IMR-90 (cell line): ENCODE measurements around the gene ZNF484. TPM values are rescaled to one million over a fixed set of nuclear protein-coding genes. Genes with fewer than 3 reads are reported as not detected.
"Not testable (repeated sequence)": the region's sequence is repeated elsewhere in the genome, so short reads cannot be mapped to it uniquely, and the experiment has no call there.

ENCODE experiments used
- ATAC-seq: fragments of 200-7000 bp; cut with Tn5 transposase; 2 replicates; pipeline ENCODE4 v1.9.1; 2020; ENCODE audit warnings: low read depth, mild to moderate bottlenecking, moderate library complexity
- BruUV-seq: library from RNA; stranded (reverse); fragments of 400-500 nt; replicated peaks from 2 replicates; lab custom pipeline; 2021; lab: Mats Ljungman, UMichigan
- CTCF ChIA-PET: fragments of 300-600 bp; formaldehyde crosslinking; extraction: SDS; loops from one replicate; lab custom pipeline; 2021; ENCODE audit warnings: antibody characterized with exemption; lab: Yijun Ruan, JAX
- POLR2A ChIA-PET: fragments of 300-600 bp; sonication (Branson Sonifier 250); formaldehyde crosslinking; loops from one replicate; lab custom pipeline; 2022; ENCODE audit warnings: antibody characterized with exemption; ENCODE audit not compliant: unreplicated experiment; lab: Charles Lee
- DNase-seq: peaks from one replicate; pipeline ENCODE4 v3.0.0; 2013
- H2AFZ ChIP-seq: replicated peaks from 2 replicates; pipeline ENCODE3; 2013; ENCODE audit warnings: low read length, mild to moderate bottlenecking; ENCODE audit not compliant: poor library complexity
- H2AK5ac ChIP-seq: 2 replicates; pipeline ENCODE4 v1.6.1; 2013; ENCODE audit warnings: low read depth, low read length, inconsistent platforms
- H2AK9ac ChIP-seq: replicated peaks from 2 replicates; pipeline ENCODE3; 2013; ENCODE audit warnings: mild to moderate bottlenecking, low read depth, low read length, moderate library complexity; ENCODE audit not compliant: poor library complexity
- H2BK120ac ChIP-seq: 2 replicates; pipeline ENCODE4 v1.6.1; 2013; ENCODE audit warnings: low read depth, low read length, inconsistent platforms
- H2BK15ac ChIP-seq: 3 replicates; pipeline ENCODE4 v1.6.1; 2013; ENCODE audit warnings: low read depth, low read length, inconsistent platforms
- H2BK20ac ChIP-seq: 2 replicates; pipeline ENCODE4 v1.6.1; 2013; ENCODE audit warnings: low read depth, mild to moderate bottlenecking, inconsistent platforms, low read length, moderate library complexity
- H2BK5ac ChIP-seq: 2 replicates; pipeline ENCODE4 v1.6.1; 2013; ENCODE audit warnings: mild to moderate bottlenecking, low read depth, low read length, inconsistent platforms; ENCODE audit not compliant: poor library complexity, severe bottlenecking
- H3K14ac ChIP-seq: replicated peaks from 2 replicates; pipeline ENCODE4 v1.6.1; 2013; ENCODE audit warnings: low read depth, low read length, inconsistent platforms
- H3K18ac ChIP-seq: 2 replicates; pipeline ENCODE4 v1.6.1; 2013; ENCODE audit warnings: low read depth, low read length, control low read depth
- H3K23ac ChIP-seq: 2 replicates; pipeline ENCODE4 v1.6.1; 2013; ENCODE audit warnings: low read depth, low read length, inconsistent platforms
- H3K27ac ChIP-seq: 2 replicates; pipeline ENCODE4 v1.5.1; 2013; ENCODE audit warnings: mild to moderate bottlenecking, control low read depth, low read length; ENCODE audit not compliant: insufficient read depth
- H3K27me3 ChIP-seq: 2 replicates; pipeline ENCODE4 v1.6.1; 2013; ENCODE audit warnings: low read length; ENCODE audit not compliant: control insufficient read depth, insufficient read depth
- H3K36me3 ChIP-seq: 2 replicates; pipeline ENCODE4 v1.6.1; 2013; ENCODE audit warnings: low read length, mixed read lengths; ENCODE audit not compliant: control insufficient read depth, insufficient read depth
- H3K4ac ChIP-seq: 2 replicates; pipeline ENCODE4 v1.6.1; 2013; ENCODE audit warnings: low read depth, low read length, inconsistent platforms
- H3K4me1 ChIP-seq: 2 replicates; pipeline ENCODE4 v1.6.1; 2013; ENCODE audit warnings: low read length, mixed read lengths; ENCODE audit not compliant: control insufficient read depth, insufficient read depth
- H3K4me2 ChIP-seq: 2 replicates; pipeline ENCODE4 v1.6.1; 2013; ENCODE audit warnings: low read depth, mild to moderate bottlenecking, control low read depth, low read length, moderate library complexity
- H3K4me3 ChIP-seq: 2 replicates; pipeline ENCODE4 v1.5.1; 2013; ENCODE audit warnings: low read depth, mild to moderate bottlenecking, control low read depth, low read length, moderate library complexity; ENCODE audit not compliant: insufficient read depth
- H3K56ac ChIP-seq: 2 replicates; pipeline ENCODE4 v1.6.1; 2013; ENCODE audit warnings: low read length, inconsistent platforms; ENCODE audit not compliant: insufficient read depth; ENCODE audit errors: extremely low read depth
- H3K79me1 ChIP-seq, 2 experiments: 2 replicates each; pipeline ENCODE4 v1.6.1; 2013; ENCODE audit warnings: low read length in 2 of 2, inconsistent platforms in 1 of 2, low read depth in 1 of 2
- H3K9ac ChIP-seq: 2 replicates; pipeline ENCODE4 v1.6.1; 2013; ENCODE audit warnings: low read depth, low read length, control low read depth
- H3K9me1 ChIP-seq: 2 replicates; pipeline ENCODE4 v1.6.1; 2013; ENCODE audit warnings: low read length, inconsistent platforms; ENCODE audit not compliant: insufficient read depth
- H3K9me3 ChIP-seq: 2 replicates; pipeline ENCODE4 v1.6.1; 2013; ENCODE audit warnings: low read length; ENCODE audit not compliant: control insufficient read depth, insufficient read depth
- H4K20me1 ChIP-seq: 2 replicates; pipeline ENCODE4 v1.6.1; 2013; ENCODE audit warnings: low read length, inconsistent platforms; ENCODE audit not compliant: insufficient read depth
- H4K5ac ChIP-seq: 2 replicates; pipeline ENCODE4 v1.6.1; 2013; ENCODE audit warnings: mild to moderate bottlenecking, low read depth, low read length, control low read depth
- H4K8ac ChIP-seq, 2 experiments: 2 replicates each; pipeline ENCODE4 v1.6.1; 2013; ENCODE audit warnings: low read depth in 2 of 2, low read length in 2 of 2, control low read depth in 1 of 2, inconsistent platforms in 1 of 2
- H4K91ac ChIP-seq: 2 replicates; pipeline ENCODE4 v1.6.1; 2013; ENCODE audit warnings: low read depth, low read length, inconsistent platforms; ENCODE audit not compliant: insufficient read depth
- FOS ChIP-seq: fragments of 150-350 bp; IDR thresholded peaks from 2 replicates; pipeline ENCODE4 v1.6.1; 2016; ENCODE audit warnings: low read depth, low read length
- MAZ ChIP-seq: IDR thresholded peaks from 2 replicates; pipeline ENCODE4 v1.6.1; 2012; ENCODE audit warnings: low read depth, mild to moderate bottlenecking, low read length, improper control_type of control experiment, moderate library complexity, borderline replicate concordance
- SMC3 ChIP-seq: fragments of 150-350 bp; IDR thresholded peaks from 2 replicates; pipeline ENCODE4 v1.6.1; 2016; ENCODE audit warnings: low read depth, mild to moderate bottlenecking, antibody characterized with exemption, low read length, moderate library complexity
- WGBS, 2 experiments: methylation state at CpG; one replicate each; pipeline versions ENCODE4 v1.1.5 to v1.1.7; 2013; ENCODE audit warnings: missing lambda C conversion rate in 2 of 2; ENCODE audit not compliant: insufficient read length in 1 of 2; ENCODE audit errors: extremely low coverage in 2 of 2; 5-methylcytosine and 5-hydroxymethylcytosine counted together
- dilution Hi-C: fragments of 300-500 bp; cut with HindIII; formaldehyde crosslinking; loops from one replicate; pipeline ENCODE4 v1.14.3; 2018; ENCODE audit warnings: low sequenced_read_pairs; ENCODE audit not compliant: unreplicated experiment
- in situ Hi-C: fragments of 300-500 bp; cut with MboI; formaldehyde crosslinking; loops from 3 replicates; pipeline ENCODE4 v1.14.3; 2019; ENCODE audit warnings: low sequenced_read_pairs, inconsistent platforms, mixed read lengths
- intact Hi-C: fragments of 100-400 bp; cut with micrococcal nuclease; formaldehyde crosslinking; loops from 2 replicates; pipeline ENCODE4 v1.10.0; 2022
- polyA plus RNA-seq, 3 experiments: library from polyadenylated mRNA; depleted of rRNA; stranded (reverse); fragments of >200 nt; gene quantifications; 2 replicates each; pipeline ENCODE4 v1.2.3, GENCODE V29; 2012; ENCODE audit warnings: low replicate concordance in 1 of 3
- total RNA-seq: library from RNA; depleted of rRNA; stranded (reverse); fragments of >200 nt; gene quantifications from 2 replicates; pipeline ENCODE4 v1.2.3, GENCODE V29; 2012
- TF ChIP-seq, protein P1 (sequence below): conservative IDR thresholded peaks from 2 replicates; pipeline ENCODE4 v1.5.1; 2012; ENCODE audit warnings: mild to moderate bottlenecking, low read depth, low read length, improper control_type of control experiment
- TF ChIP-seq, protein P2 (sequence below): fragments of 150-350 bp; IDR thresholded peaks from 2 replicates; pipeline ENCODE4 v1.6.1; 2016; ENCODE audit warnings: low read depth, mild to moderate bottlenecking, low read length, moderate library complexity, borderline replicate concordance

The ZNF484 gene
- total and polyA plus RNA-seq, 2 of the 4 experiments (the other 2 are of a cell fraction): 1.4 to 11.8 TPM

DNA sequence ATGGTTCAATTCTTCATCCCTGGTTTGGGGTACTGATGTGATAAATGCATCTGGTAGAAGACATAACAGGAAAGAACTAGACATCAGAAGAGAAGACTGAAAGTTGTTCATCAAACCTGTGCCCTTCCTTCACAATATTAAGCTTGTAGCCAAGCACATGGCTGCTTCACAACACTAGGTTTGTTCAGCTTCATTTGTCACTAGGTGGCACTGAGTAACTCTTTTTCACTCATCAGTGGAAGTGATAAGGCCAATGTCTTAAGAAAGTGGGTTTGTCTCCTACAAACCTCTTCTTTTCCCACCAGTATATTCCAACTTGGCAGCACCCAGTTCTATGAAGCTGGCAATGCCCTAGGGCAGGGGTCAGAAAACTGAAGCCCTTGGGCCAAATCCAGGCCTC is 26.9 kb downstream of the ZNF484 start:
- Histone ChIP-seq H2AK9ac (no peak overlapping the region), H2BK120ac (no peak overlapping the region), H3K9me3 (peaks cover 36% of the 10 kb centered on the region), H3K4me2 (no peak overlapping the region), H4K91ac (no peak overlapping the region), H3K36me3 (peaks cover 43% of the 10 kb centered on the region), H2AK5ac (no peak overlapping the region), H2BK20ac (no peak overlapping the region), H2AFZ (no peak overlapping the region), H3K9ac (no peak overlapping the region), H3K27ac (no peak overlapping the region), H3K56ac (no peak overlapping the region), H3K23ac (no peak overlapping the region), H4K5ac (no peak overlapping the region), H3K4me3 (no peak overlapping the region), H4K20me1 (no peaks in the 10 kb centered on the region), H3K9me1 (no peaks in the 10 kb centered on the region), H3K4me1 (no peaks in the 10 kb centered on the region), H3K18ac (no peak overlapping the region), H2BK5ac (no peak overlapping the region), H4K8ac (no peak overlapping the region), H3K79me1 (no peaks in the 10 kb centered on the region), H2BK15ac (no peak overlapping the region), H3K4ac (no peak overlapping the region), H3K14ac (no peak overlapping the region), H3K27me3 (no peaks in the 10 kb centered on the region)
- no peak for TF ChIP-seq SMC3
- TF ChIP-seq, protein P1, sequence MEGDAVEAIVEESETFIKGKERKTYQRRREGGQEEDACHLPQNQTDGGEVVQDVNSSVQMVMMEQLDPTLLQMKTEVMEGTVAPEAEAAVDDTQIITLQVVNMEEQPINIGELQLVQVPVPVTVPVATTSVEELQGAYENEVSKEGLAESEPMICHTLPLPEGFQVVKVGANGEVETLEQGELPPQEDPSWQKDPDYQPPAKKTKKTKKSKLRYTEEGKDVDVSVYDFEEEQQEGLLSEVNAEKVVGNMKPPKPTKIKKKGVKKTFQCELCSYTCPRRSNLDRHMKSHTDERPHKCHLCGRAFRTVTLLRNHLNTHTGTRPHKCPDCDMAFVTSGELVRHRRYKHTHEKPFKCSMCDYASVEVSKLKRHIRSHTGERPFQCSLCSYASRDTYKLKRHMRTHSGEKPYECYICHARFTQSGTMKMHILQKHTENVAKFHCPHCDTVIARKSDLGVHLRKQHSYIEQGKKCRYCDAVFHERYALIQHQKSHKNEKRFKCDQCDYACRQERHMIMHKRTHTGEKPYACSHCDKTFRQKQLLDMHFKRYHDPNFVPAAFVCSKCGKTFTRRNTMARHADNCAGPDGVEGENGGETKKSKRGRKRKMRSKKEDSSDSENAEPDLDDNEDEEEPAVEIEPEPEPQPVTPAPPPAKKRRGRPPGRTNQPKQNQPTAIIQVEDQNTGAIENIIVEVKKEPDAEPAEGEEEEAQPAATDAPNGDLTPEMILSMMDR: no peak
- TF ChIP-seq, protein P2, sequence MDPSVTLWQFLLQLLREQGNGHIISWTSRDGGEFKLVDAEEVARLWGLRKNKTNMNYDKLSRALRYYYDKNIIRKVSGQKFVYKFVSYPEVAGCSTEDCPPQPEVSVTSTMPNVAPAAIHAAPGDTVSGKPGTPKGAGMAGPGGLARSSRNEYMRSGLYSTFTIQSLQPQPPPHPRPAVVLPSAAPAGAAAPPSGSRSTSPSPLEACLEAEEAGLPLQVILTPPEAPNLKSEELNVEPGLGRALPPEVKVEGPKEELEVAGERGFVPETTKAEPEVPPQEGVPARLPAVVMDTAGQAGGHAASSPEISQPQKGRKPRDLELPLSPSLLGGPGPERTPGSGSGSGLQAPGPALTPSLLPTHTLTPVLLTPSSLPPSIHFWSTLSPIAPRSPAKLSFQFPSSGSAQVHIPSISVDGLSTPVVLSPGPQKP: no peak
- TF ChIP-seq MAZ: no peak
- TF ChIP-seq FOS: no peak
- in situ Hi-C loops (no loop called here), intact Hi-C loops (no loop called here), dilution Hi-C loops (no loop called here)
- DNase-seq (no peak), ATAC-seq (no peak)
- POLR2A ChIA-PET: no interaction called here
- CTCF ChIA-PET: no interaction called here
- no TSS peak for BruUV-seq

DNA sequence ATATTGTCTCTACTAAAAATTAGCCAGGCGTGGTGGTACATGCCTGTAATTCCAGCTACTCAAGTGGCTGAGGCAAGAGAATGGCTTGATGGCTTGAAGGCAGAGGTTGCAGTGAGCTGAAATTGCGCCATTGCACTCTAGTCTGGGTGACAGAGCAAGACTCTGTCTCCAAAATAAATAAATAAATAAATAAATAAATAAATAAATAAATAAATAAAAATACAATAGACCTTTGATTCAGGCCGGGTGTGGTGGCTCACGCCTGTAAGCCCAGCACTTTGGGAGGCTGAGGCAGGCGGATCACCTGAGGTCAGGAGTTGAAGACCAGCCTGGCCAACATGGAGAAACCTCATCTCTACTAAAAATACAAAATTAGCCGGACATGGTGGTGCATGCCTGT is 29.1 kb downstream of the ZNF484 start:
- CTCF ChIA-PET, H3K9me1 ChIP-seq, in situ Hi-C loops, H3K18ac ChIP-seq, H4K8ac ChIP-seq, H2AK5ac ChIP-seq, H2BK5ac ChIP-seq, H2BK120ac ChIP-seq, POLR2A ChIA-PET, H3K27me3 ChIP-seq, H3K4me2 ChIP-seq, H4K91ac ChIP-seq, H2AFZ ChIP-seq, H3K23ac ChIP-seq, H3K79me1 ChIP-seq, H2AK9ac ChIP-seq, H4K5ac ChIP-seq, H3K27ac ChIP-seq, dilution Hi-C loops, intact Hi-C loops, H3K56ac ChIP-seq, DNase-seq, H3K14ac ChIP-seq, H3K4me1 ChIP-seq, BruUV-seq, H2BK15ac ChIP-seq, H3K4me3 ChIP-seq, H3K4ac ChIP-seq, H4K20me1 ChIP-seq, ATAC-seq, H3K9ac ChIP-seq, H2BK20ac ChIP-seq: not testable (repeated sequence)
- WGBS, 2 experiments: no CpG with 5 or more reads among the region's 6 CpGs
- H3K9me3 ChIP-seq: peaks cover 43% of the 10 kb centered on the region
- peaks cover 37% of the 10 kb centered on the region for H3K36me3 ChIP-seq
